ENCODE results near the gene MYPN.

MYPN gene

GRCh38 chr10:68249297-68249696 is 140.0 kb downstream of the MYPN start:
- DNase-seq (ENCODE audit: insufficient read length, low spot score), result no peak
- no peak for TF ChIP-seq CTCF (IDR thresholded peaks at IDR 0.05; ENCODE audit: insufficient read depth, missing control alignments)
- FAIRE-seq, result no peak

- TF ChIP-seq CTCF (IDR thresholded peaks at IDR 0.05; ENCODE audit: insufficient read depth, missing control alignments), result no peak
- peak; percentile 73 for FAIRE-seq
Observed at GRCh38 chr10:68251151-68251550, 141.9 kb downstream of the MYPN start.

DNA sequence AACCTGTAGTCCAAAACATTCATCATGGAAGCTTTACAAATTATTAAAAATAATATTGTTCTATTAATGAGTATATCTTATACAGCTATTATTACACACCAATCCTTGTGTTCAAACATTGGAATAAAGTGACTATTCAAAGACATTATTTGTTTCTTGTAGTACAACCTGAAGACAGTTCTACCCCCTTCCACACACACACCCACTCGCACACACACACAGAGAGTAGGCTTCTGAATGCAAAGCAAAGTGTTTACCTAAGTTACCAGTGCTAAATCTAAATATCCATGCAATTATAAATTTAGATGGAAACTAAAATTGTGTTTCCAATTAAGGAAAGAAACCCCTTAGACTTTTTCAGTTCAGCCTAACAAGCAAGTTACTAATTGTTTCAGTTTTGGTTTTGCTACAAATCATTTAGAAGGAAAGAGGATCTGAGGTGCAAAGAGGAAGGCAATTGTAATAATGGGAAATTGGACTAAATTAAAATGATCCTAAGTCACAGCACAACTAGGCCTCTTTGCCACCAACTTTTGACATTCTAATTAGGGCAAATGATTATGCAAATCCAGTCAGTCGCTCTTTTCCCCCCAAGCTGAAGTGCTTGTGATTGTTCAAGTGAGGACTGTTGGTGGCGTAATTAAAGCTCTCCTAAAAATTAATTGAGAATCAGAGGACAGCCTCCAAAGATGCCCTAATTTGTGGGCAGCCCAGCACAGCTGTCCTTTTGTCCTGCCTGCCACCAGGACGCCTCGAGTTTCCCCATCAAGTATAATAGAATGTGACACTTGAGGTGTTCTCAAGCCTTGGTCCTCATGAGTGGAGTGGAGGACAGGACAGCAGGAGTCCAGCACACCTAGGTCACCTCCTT is 142.6 kb downstream of the MYPN start:
- TF ChIP-seq CTCF (IDR thresholded peaks at IDR 0.05; ENCODE audit: insufficient read depth, missing control alignments), result no peak

More at GRCh38 chr10:68251151-68251550, 141.9 kb downstream of the MYPN start:
- DNase-seq (ENCODE audit: insufficient read length, low spot score), result peak; percentile 44

DNA sequence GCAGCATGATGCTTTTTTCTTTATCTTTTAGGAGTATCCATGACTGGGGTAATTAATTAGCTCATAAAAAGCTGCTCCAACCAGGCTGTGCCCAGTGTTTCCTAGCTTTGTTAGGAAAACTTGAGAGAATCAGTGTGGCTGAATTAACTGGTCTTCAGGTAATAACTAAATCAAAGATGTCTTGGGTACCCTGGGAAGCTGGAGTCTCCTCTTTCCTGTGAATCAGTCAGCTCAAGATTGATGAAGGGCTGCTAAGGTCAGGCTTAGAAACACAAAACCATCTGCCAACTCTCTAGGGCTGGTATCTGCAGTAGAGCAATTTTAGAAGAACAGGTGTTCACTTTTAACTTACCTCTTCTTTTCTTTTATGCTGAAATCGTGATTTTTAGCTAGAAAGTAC is 144.1 kb downstream of the MYPN start:
- FAIRE-seq (no peak), DNase-seq (ENCODE audit: insufficient read length, low spot score) (no peak)
- TF ChIP-seq CTCF (IDR thresholded peaks at IDR 0.05; ENCODE audit: insufficient read depth, missing control alignments), result no peak

More for the DNA sequence above, 142.6 kb downstream of the MYPN start:
- DNase-seq (ENCODE audit: insufficient read length, low spot score), result no peak
- FAIRE-seq, result peak; percentile 58

- TF ChIP-seq CTCF (IDR thresholded peaks at IDR 0.05; ENCODE audit: insufficient read depth, missing control alignments), result no peak
- DNase-seq (ENCODE audit: insufficient read length, low spot score), result no peak
- no peak for FAIRE-seq
Observed at GRCh38 chr10:68261132-68261856, 152.0 kb downstream of the MYPN start.
